NB4 (cell line): ENCODE results near the gene ZNF638.

ENCODE experiments used
- CTCF ChIP-seq: IDR thresholded peaks from one replicate; pipeline ENCODE4 v1.5.1; 2012; ENCODE audit warnings: low read depth, low read length
- MAX ChIP-seq: IDR thresholded peaks from 2 replicates; pipeline ENCODE4 v1.6.1; 2011; ENCODE audit warnings: low read depth, low read length
- POLR2A ChIP-seq: IDR thresholded peaks from 2 replicates; pipeline ENCODE4 v1.6.1; 2011; ENCODE audit warnings: mild to moderate bottlenecking; ENCODE audit not compliant: insufficient read length; ENCODE audit errors: extremely low read depth

GRCh38 chr2:71468279-71469015 is 136.9 kb downstream of the ZNF638 start:
- TF ChIP-seq CTCF (no peak), MAX (no peak), POLR2A (no peak)
